Measurements from ENCODE around the gene ZNF135. TPM values are rescaled to one million over a fixed set of nuclear protein-coding genes. Genes with fewer than 3 reads are reported as not detected.

Gene ZNF135
- total RNA-seq, 1 experiment from 2014 or later, result not detected

- no TSS peak for BruUV-seq (replicated peaks)
- Mint-ChIP-seq H3K4me3 (ENCODE audit: low read depth, unreplicated experiment) (no peak overlapping the region), H3K4me1 (ENCODE audit: low read depth, unreplicated experiment) (no peaks in the 10 kb centered on the region), H3K27me3 (ENCODE audit: unreplicated experiment) (no peaks in the 10 kb centered on the region), H3K27ac (ENCODE audit: unreplicated experiment) (no peak overlapping the region), H3K36me3 (ENCODE audit: insufficient read depth, unreplicated experiment) (peaks cover 16% of the 10 kb centered on the region), H3K9me3 (ENCODE audit: low read depth, unreplicated experiment) (peaks cover 22% of the 10 kb centered on the region)
- CTCF ChIA-PET, result no interaction called here
- no peak for DNase-seq
- intact Hi-C loops (cut with micrococcal nuclease; ENCODE audit: unreplicated experiment), result no loop called here
- TF ChIP-seq CTCF (IDR thresholded peaks at IDR 0.05; ENCODE audit: unreplicated experiment), result no peak
Observed at GRCh38 chr19:58083021-58083420, 23.9 kb downstream of the ZNF135 start.

- BruUV-seq (replicated peaks), result no TSS peak
- Mint-ChIP-seq H3K4me1 (ENCODE audit: low read depth, unreplicated experiment) (no peaks in the 10 kb centered on the region), H3K27me3 (ENCODE audit: unreplicated experiment) (no peaks in the 10 kb centered on the region), H3K9me3 (ENCODE audit: low read depth, unreplicated experiment) (peaks cover 24% of the 10 kb centered on the region), H3K27ac (ENCODE audit: unreplicated experiment) (no peak overlapping the region), H3K4me3 (ENCODE audit: low read depth, unreplicated experiment) (no peak overlapping the region), H3K36me3 (ENCODE audit: insufficient read depth, unreplicated experiment) (peaks cover 24% of the 10 kb centered on the region)
- no peak for DNase-seq
- CTCF ChIA-PET, result no interaction called here
- intact Hi-C loops (cut with micrococcal nuclease; ENCODE audit: unreplicated experiment), result no loop called here
- TF ChIP-seq CTCF (IDR thresholded peaks at IDR 0.05; ENCODE audit: unreplicated experiment), result no peak
Observed at GRCh38 chr19:58084596-58085347, 25.7 kb downstream of the ZNF135 start.

GRCh38 chr19:58085348-58085875 lies 26.3 kb downstream of the ZNF135 start:
- CTCF ChIA-PET, result no interaction called here
- peaks cover 30% of the 10 kb centered on the region for H3K36me3 Mint-ChIP-seq (ENCODE audit: insufficient read depth, unreplicated experiment)
- intact Hi-C loops (cut with micrococcal nuclease; ENCODE audit: unreplicated experiment), result no loop called here

More at GRCh38 chr19:58085348-58085875, 26.3 kb downstream of the ZNF135 start:
- Mint-ChIP-seq H3K9me3 (ENCODE audit: low read depth, unreplicated experiment) (peaks cover 21% of the 10 kb centered on the region), H3K4me1 (ENCODE audit: low read depth, unreplicated experiment) (no peaks in the 10 kb centered on the region), H3K4me3 (ENCODE audit: low read depth, unreplicated experiment) (no peak overlapping the region), H3K27me3 (ENCODE audit: unreplicated experiment) (no peaks in the 10 kb centered on the region), H3K27ac (ENCODE audit: unreplicated experiment) (no peak overlapping the region)
- no peak for TF ChIP-seq CTCF (IDR thresholded peaks at IDR 0.05; ENCODE audit: unreplicated experiment)
- DNase-seq, result no peak
- BruUV-seq (replicated peaks), result no TSS peak
